Measurements from ENCODE around the gene PIAS2. TPM values are rescaled to one million over a fixed set of nuclear protein-coding genes. Genes with fewer than 3 reads are reported as not detected.
"Not testable (repeated sequence)": the region's sequence is repeated elsewhere in the genome, so short reads cannot be mapped to it uniquely, and the experiment has no call there.

Gene PIAS2
- total and polyA plus RNA-seq, 9 of the 15 experiments (the other 6 are each of a cell fraction or from before 2014, with no cell fraction given): 2.9 to 23.9 (median 12.0) TPM

- H3K9me3 ChIP-seq (replicated peaks; ENCODE audit: control insufficient read depth, insufficient read depth, low read depth, low read length); in situ Hi-C loops (cut with MboI); FAIRE-seq; POLR2A ChIA-PET; H3K27ac ChIP-seq (ENCODE audit: extremely low read depth, low read depth, low read length); H3K4me2 ChIP-seq (ENCODE audit: insufficient read depth, low read length); CTCF ChIA-PET (ENCODE audit: low intra/inter-chr PET ratio); H3K4me3 ChIP-seq; H3K9ac ChIP-seq (ENCODE audit: insufficient read depth in 1 of 2, low read depth in 2 of 2, low read length in 2 of 2); H3K79me2 ChIP-seq (ENCODE audit: control insufficient read depth, insufficient read depth, low read length); H4K20me1 ChIP-seq (replicated peaks; ENCODE audit: control insufficient read depth, insufficient read depth, low read length); H3K4me1 ChIP-seq (replicated peaks in 1 of 2; ENCODE audit: control insufficient read depth in 2 of 2, insufficient read depth in 2 of 2, low read length in 2 of 2); H3K36me3 ChIP-seq (ENCODE audit: control insufficient read depth, insufficient read depth, low read length); intact Hi-C loops (cut with micrococcal nuclease); H3K27me3 ChIP-seq (ENCODE audit: control insufficient read depth in 2 of 2, insufficient read depth in 2 of 2, low read length in 2 of 2); H2AFZ ChIP-seq (ENCODE audit: low read depth, low read length); BruUV-seq (replicated peaks); H3K9me1 ChIP-seq (ENCODE audit: control insufficient read depth, insufficient read depth, low read length); DNase-seq (ENCODE audit: extremely low read depth in 1 of 4, low spot score in 3 of 4): not testable (repeated sequence)
- ATAC-seq: peak; percentile 70
- no CpG with 5 or more reads among the region's 79 CpGs for WGBS (ENCODE audit: insufficient coverage, low coverage, missing lambda C conversion rate)
Observed at GRCh38 chr18:46963656-46964578, 46.6 kb upstream of the PIAS2 start.

- no peaks in the 10 kb centered on the region for H3K4me1 ChIP-seq (replicated peaks in 1 of 2; ENCODE audit: control insufficient read depth in 2 of 2, insufficient read depth in 2 of 2, low read length in 2 of 2)
- FAIRE-seq (no peak), DNase-seq (ENCODE audit: extremely low read depth in 1 of 4, low spot score in 3 of 4) (no peak), ATAC-seq (no peak)
- WGBS (ENCODE audit: insufficient coverage, low coverage, missing lambda C conversion rate): 0% methylated on average over 4 of the region's 4 CpGs
- H3K4me3 ChIP-seq: no peak overlapping the region
- no peak overlapping the region for H2AFZ ChIP-seq (ENCODE audit: low read depth, low read length)
- POLR2A ChIA-PET: no interaction called here
- no peaks in the 10 kb centered on the region for H3K36me3 ChIP-seq (ENCODE audit: control insufficient read depth, insufficient read depth, low read length)
- H4K20me1 ChIP-seq (replicated peaks; ENCODE audit: control insufficient read depth, insufficient read depth, low read length): no peaks in the 10 kb centered on the region
- intact Hi-C loops (cut with micrococcal nuclease) (no loop called here), in situ Hi-C loops (cut with MboI) (no loop called here)
- no peak overlapping the region for H3K27ac ChIP-seq (ENCODE audit: extremely low read depth, low read depth, low read length)
- no TSS peak for BruUV-seq (replicated peaks)
- CTCF ChIA-PET (ENCODE audit: low intra/inter-chr PET ratio): no interaction called here
- H3K27me3 ChIP-seq (ENCODE audit: control insufficient read depth in 2 of 2, insufficient read depth in 2 of 2, low read length in 2 of 2): no peaks in the 10 kb centered on the region
- H3K9ac ChIP-seq (ENCODE audit: insufficient read depth in 1 of 2, low read depth in 2 of 2, low read length in 2 of 2): no peak overlapping the region
- H3K4me2 ChIP-seq (ENCODE audit: insufficient read depth, low read length): no peak overlapping the region
- no peaks in the 10 kb centered on the region for H3K9me1 ChIP-seq (ENCODE audit: control insufficient read depth, insufficient read depth, low read length)
- H3K9me3 ChIP-seq (replicated peaks; ENCODE audit: control insufficient read depth, insufficient read depth, low read depth, low read length): no peaks in the 10 kb centered on the region
- H3K79me2 ChIP-seq (ENCODE audit: control insufficient read depth, insufficient read depth, low read length): no peaks in the 10 kb centered on the region
- TF ChIP-seq NBN (IDR thresholded peaks at IDR 0.05; ENCODE audit: low read depth) (no peak), HNRNPK (IDR thresholded peaks at IDR 0.05; ENCODE audit: low read depth, low read length, poor library complexity, severe bottlenecking) (no peak), TEAD1 (CRISPR knock-in tag; IDR thresholded peaks at IDR 0.05) (no peak), TAF15 (IDR thresholded peaks at IDR 0.05; ENCODE audit: low read depth, low read length) (no peak), RAD21 (CRISPR knock-in tag; conservative IDR thresholded peaks at IDR 0.05 in 1 of 2, IDR thresholded peaks at IDR 0.05 in 1 of 2) (no peak), TRIM24 (IDR thresholded peaks at IDR 0.05) (no peak), CBX2 (IDR thresholded peaks at IDR 0.05; ENCODE audit: insufficient read depth, low read length, poor library complexity, severe bottlenecking) (no peak)
- TF ChIP-seq, protein P1, sequence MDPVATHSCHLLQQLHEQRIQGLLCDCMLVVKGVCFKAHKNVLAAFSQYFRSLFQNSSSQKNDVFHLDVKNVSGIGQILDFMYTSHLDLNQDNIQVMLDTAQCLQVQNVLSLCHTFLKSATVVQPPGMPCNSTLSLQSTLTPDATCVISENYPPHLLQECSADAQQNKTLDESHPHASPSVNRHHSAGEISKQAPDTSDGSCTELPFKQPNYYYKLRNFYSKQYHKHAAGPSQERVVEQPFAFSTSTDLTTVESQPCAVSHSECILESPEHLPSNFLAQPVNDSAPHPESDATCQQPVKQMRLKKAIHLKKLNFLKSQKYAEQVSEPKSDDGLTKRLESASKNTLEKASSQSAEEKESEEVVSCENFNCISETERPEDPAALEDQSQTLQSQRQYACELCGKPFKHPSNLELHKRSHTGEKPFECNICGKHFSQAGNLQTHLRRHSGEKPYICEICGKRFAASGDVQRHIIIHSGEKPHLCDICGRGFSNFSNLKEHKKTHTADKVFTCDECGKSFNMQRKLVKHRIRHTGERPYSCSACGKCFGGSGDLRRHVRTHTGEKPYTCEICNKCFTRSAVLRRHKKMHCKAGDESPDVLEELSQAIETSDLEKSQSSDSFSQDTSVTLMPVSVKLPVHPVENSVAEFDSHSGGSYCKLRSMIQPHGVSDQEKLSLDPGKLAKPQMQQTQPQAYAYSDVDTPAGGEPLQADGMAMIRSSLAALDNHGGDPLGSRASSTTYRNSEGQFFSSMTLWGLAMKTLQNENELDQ (CRISPR knock-in tag; IDR thresholded peaks at IDR 0.05; ENCODE audit: borderline replicate concordance): no peak
Observed at GRCh38 chr18:46958209-46958608, 40.9 kb upstream of the PIAS2 start.
